DOHH2 (cell line): ENCODE measurements around the gene CCN2.

Experiments
- H3F3A ChIP-seq: fragments of 200-600 bp; sonication (generic), shearing (Covaris generic); 2 replicates; pipeline ENCODE4 v1.6.0; 2016; ENCODE audit warnings: antibody characterized with exemption, mild to moderate bottlenecking; ENCODE audit not compliant: control insufficient read depth, insufficient read depth
- H3K27ac ChIP-seq: fragments of 200-600 bp; sonication (generic); 2 replicates; pipeline ENCODE4 v1.5.1; 2014; ENCODE audit warnings: low read depth, mild to moderate bottlenecking, low read length, moderate library complexity
- H3K27me3 ChIP-seq: fragments of 200-600 bp; sonication (generic); 2 replicates; pipeline ENCODE4 v1.6.1; 2014; ENCODE audit warnings: mild to moderate bottlenecking, low read length, mixed read lengths; ENCODE audit not compliant: control insufficient read depth
- H3K36me3 ChIP-seq: fragments of 200-600 bp; sonication (generic); 2 replicates; pipeline ENCODE4 v1.6.1; 2014; ENCODE audit warnings: mild to moderate bottlenecking, low read length, moderate library complexity, mixed read lengths; ENCODE audit not compliant: control insufficient read depth
- H3K4me1 ChIP-seq: fragments of 200-600 bp; sonication (generic); 2 replicates; pipeline ENCODE4 v1.6.1; 2014; ENCODE audit warnings: mild to moderate bottlenecking, low read length, mixed read lengths; ENCODE audit not compliant: control insufficient read depth
- H3K4me2 ChIP-seq: fragments of 200-600 bp; sonication (generic); 2 replicates; pipeline ENCODE4 v1.6.0; 2014; ENCODE audit warnings: mild to moderate bottlenecking, low read length, moderate library complexity
- H3K4me3 ChIP-seq: fragments of 200-600 bp; sonication (generic); 2 replicates; pipeline ENCODE4 v1.5.1; 2014; ENCODE audit warnings: mild to moderate bottlenecking, low read length, mixed read lengths
- H3K79me2 ChIP-seq: fragments of 200-600 bp; sonication (generic); 2 replicates; pipeline ENCODE4 v1.6.1; 2014; ENCODE audit warnings: mild to moderate bottlenecking, low read length, mixed read lengths; ENCODE audit not compliant: control insufficient read depth
- H3K9me2 ChIP-seq: fragments of 200-600 bp; sonication (generic); replicated peaks from 2 replicates; pipeline ENCODE4 v1.6.1; 2014; ENCODE audit warnings: mild to moderate bottlenecking, low read length, mixed read lengths; ENCODE audit not compliant: control insufficient read depth
- H3K9me3 ChIP-seq: fragments of 200-600 bp; sonication (generic); 2 replicates; pipeline ENCODE4 v1.6.1; 2014; ENCODE audit warnings: antibody characterized with exemption, low read length, mixed read lengths; ENCODE audit not compliant: control insufficient read depth, insufficient read depth
- H4K20me1 ChIP-seq: fragments of 200-600 bp; sonication (generic); 2 replicates; pipeline ENCODE4 v1.6.0; 2014; ENCODE audit warnings: low read depth, mild to moderate bottlenecking, antibody characterized with exemption, low read length, moderate library complexity; ENCODE audit not compliant: control insufficient read depth, insufficient read depth
- EZH2phosphoT487 ChIP-seq: fragments of 200-600 bp; sonication (generic); IDR thresholded peaks from 2 replicates; pipeline ENCODE4 v1.6.1; 2017; ENCODE audit warnings: borderline replicate concordance, mild to moderate bottlenecking, antibody characterized with exemption, low read length, moderate library complexity, mixed read lengths
- TF ChIP-seq, protein P1 (sequence below): fragments of 200-600 bp; sonication (generic); IDR thresholded peaks from one replicate; pipeline ENCODE4 v1.5.1; 2014; ENCODE audit warnings: antibody characterized with exemption, mild to moderate bottlenecking, low read depth, low read length; ENCODE audit not compliant: poor library complexity, severe bottlenecking

Gene CCN2

GRCh38 chr6:131950767-131951575, at the start of gene CCN2:
CCN2 (minus strand) TSS chr6:131951372; CDS start chr6:131951172, 200 bp downstream.
- Histone ChIP-seq H3K27me3 (peaks cover 23% of the 10 kb centered on the region), H3K9me2 (no peaks in the 10 kb centered on the region), H3K4me1 (peaks cover 12% of the 10 kb centered on the region), H3K9me3 (no peaks in the 10 kb centered on the region), H3F3A (no peaks in the 10 kb centered on the region), H3K79me2 (no peaks in the 10 kb centered on the region), H4K20me1 (no peaks in the 10 kb centered on the region), H3K36me3 (no peaks in the 10 kb centered on the region), H3K27ac (no peak within 1 kb of the TSS), H3K4me3 (peak within 1 kb of the TSS; percentile 52), H3K4me2 (peak within 1 kb of the TSS; percentile 43)
- TF ChIP-seq, protein P1, sequence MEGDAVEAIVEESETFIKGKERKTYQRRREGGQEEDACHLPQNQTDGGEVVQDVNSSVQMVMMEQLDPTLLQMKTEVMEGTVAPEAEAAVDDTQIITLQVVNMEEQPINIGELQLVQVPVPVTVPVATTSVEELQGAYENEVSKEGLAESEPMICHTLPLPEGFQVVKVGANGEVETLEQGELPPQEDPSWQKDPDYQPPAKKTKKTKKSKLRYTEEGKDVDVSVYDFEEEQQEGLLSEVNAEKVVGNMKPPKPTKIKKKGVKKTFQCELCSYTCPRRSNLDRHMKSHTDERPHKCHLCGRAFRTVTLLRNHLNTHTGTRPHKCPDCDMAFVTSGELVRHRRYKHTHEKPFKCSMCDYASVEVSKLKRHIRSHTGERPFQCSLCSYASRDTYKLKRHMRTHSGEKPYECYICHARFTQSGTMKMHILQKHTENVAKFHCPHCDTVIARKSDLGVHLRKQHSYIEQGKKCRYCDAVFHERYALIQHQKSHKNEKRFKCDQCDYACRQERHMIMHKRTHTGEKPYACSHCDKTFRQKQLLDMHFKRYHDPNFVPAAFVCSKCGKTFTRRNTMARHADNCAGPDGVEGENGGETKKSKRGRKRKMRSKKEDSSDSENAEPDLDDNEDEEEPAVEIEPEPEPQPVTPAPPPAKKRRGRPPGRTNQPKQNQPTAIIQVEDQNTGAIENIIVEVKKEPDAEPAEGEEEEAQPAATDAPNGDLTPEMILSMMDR = no peak
- no peak; the same call in 1 of the 2 replicates for TF ChIP-seq EZH2phosphoT487

GRCh38 chr6:132000296-132000695, 49.1 kb upstream of the CCN2 start:
- H3F3A ChIP-seq = no peaks in the 10 kb centered on the region
- H3K79me2 ChIP-seq = no peaks in the 10 kb centered on the region
- H4K20me1 ChIP-seq = no peaks in the 10 kb centered on the region
- no peaks in the 10 kb centered on the region for H3K36me3 ChIP-seq
- H3K27me3 ChIP-seq = no peaks in the 10 kb centered on the region
- H3K4me1 ChIP-seq = peaks cover 51% of the 10 kb centered on the region
- H3K4me3 ChIP-seq = no peak overlapping the region
- peak overlapping the region; percentile 37; the same call in 1 of the 2 replicates for H3K27ac ChIP-seq
- H3K4me2 ChIP-seq = 0 out of 2 replicates have a peak overlapping the region, but pooled peaks have one; percentile 39
- TF ChIP-seq, protein P1 = no peak
- peaks cover 8% of the 10 kb centered on the region; the same call in 1 of the 2 replicates for H3K9me3 ChIP-seq
- H3K9me2 ChIP-seq = no peaks in the 10 kb centered on the region

- no peak overlapping the region for H3K4me3 ChIP-seq
- peak overlapping the region; percentile 39 for H3K4me2 ChIP-seq
- H3K36me3 ChIP-seq = no peaks in the 10 kb centered on the region
- H3K9me2 ChIP-seq = no peaks in the 10 kb centered on the region
- no peaks in the 10 kb centered on the region for H3K79me2 ChIP-seq
- no peaks in the 10 kb centered on the region for H4K20me1 ChIP-seq
- H3K27me3 ChIP-seq = no peaks in the 10 kb centered on the region
- H3F3A ChIP-seq = no peaks in the 10 kb centered on the region
- peak overlapping the region; percentile 37 for H3K27ac ChIP-seq
- peaks cover 8% of the 10 kb centered on the region; the same call in 1 of the 2 replicates for H3K9me3 ChIP-seq
- TF ChIP-seq EZH2phosphoT487 = no peak
- TF ChIP-seq, protein P1 = no peak
- peaks cover 51% of the 10 kb centered on the region for H3K4me1 ChIP-seq
Observed at GRCh38 chr6:131999545-132000146, 48.5 kb upstream of the CCN2 start.
